Measurements from ENCODE around the gene RBBP6. TPM values are rescaled to one million over a fixed set of nuclear protein-coding genes. Genes with fewer than 3 reads are reported as not detected.

The RBBP6 gene
- total RNA-seq, 4 donors from 2014 or later: 45.6 to 147 (median 101) TPM

DNA sequence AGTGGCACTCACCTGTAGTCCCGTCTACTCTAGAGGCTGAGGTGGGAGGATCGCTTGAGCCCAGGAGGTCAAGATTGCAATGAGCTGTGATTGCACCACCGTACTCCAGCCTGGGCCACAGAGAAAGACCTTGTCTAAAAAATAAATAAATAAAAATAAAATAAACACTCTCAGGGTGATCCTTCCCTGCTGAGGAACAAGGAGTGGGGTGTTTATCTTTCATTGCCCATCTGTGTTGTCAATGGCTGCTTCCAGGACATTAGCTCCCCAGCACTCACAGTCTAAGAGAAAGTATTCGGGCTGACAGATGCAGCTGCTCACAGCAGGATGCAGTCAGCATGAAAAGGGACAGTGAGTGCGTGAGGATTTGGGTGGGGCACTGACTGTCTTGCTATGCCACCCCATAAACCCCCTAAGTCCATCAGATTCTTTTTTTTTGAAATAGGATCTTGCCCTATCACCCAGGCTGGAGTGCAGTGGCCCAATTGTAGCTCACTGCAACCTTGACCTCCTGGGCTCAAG lies 31.3 kb upstream of the RBBP6 start:
- Histone ChIP-seq H3K9me3 (no peaks in the 10 kb centered on the region), H3K36me3 (no peaks in the 10 kb centered on the region), H3K4me3 (no peak overlapping the region), H3K4me1 (no peaks in the 10 kb centered on the region), H3K27me3 (peaks cover 5% of the 10 kb centered on the region), H3K27ac (no peak overlapping the region)
- no peak for DNase-seq (ENCODE audit: low spot score in 2 of 2)
- 87% methylated on average over 5 of the region's 5 CpGs for WGBS
- TF ChIP-seq EP300 (IDR thresholded peaks at IDR 0.05) (no peak), POLR2AphosphoS5 (IDR thresholded peaks at IDR 0.05) (no peak), POLR2A (IDR thresholded peaks at IDR 0.05) (no peak)
- TF ChIP-seq, protein P1, sequence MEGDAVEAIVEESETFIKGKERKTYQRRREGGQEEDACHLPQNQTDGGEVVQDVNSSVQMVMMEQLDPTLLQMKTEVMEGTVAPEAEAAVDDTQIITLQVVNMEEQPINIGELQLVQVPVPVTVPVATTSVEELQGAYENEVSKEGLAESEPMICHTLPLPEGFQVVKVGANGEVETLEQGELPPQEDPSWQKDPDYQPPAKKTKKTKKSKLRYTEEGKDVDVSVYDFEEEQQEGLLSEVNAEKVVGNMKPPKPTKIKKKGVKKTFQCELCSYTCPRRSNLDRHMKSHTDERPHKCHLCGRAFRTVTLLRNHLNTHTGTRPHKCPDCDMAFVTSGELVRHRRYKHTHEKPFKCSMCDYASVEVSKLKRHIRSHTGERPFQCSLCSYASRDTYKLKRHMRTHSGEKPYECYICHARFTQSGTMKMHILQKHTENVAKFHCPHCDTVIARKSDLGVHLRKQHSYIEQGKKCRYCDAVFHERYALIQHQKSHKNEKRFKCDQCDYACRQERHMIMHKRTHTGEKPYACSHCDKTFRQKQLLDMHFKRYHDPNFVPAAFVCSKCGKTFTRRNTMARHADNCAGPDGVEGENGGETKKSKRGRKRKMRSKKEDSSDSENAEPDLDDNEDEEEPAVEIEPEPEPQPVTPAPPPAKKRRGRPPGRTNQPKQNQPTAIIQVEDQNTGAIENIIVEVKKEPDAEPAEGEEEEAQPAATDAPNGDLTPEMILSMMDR (IDR thresholded peaks at IDR 0.05): no peak

DNA sequence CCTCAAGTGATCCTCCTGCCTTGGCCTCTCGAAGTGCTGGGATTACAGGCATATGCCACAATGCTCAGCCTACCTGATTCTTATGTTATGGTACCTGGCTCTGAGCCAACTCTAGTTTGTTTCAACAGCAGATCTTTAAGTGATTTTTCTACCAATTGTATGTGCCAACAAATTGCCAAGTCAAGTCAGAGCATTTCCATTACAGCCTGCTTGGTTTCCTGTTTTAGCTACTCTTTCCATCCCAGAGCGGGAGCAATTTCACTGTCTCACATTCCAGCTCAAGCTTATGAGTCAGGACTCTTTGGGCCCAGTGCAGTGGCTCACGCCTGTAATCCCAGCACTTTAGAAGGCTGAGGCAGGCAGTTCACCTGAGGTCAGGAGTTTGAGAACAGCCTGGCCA lies 30.8 kb upstream of the RBBP6 start:
- Histone ChIP-seq H3K27me3 (peaks cover 5% of the 10 kb centered on the region), H3K36me3 (no peaks in the 10 kb centered on the region), H3K4me3 (no peak overlapping the region), H3K4me1 (no peaks in the 10 kb centered on the region), H3K9me3 (no peaks in the 10 kb centered on the region), H3K27ac (no peak overlapping the region)
- 50% methylated on average over 3 of the region's 3 CpGs for WGBS
- no peak for DNase-seq (ENCODE audit: low spot score in 2 of 2)
- TF ChIP-seq EP300 (IDR thresholded peaks at IDR 0.05): no peak
- TF ChIP-seq, protein P1 (IDR thresholded peaks at IDR 0.05): no peak
- no peak for TF ChIP-seq POLR2AphosphoS5 (IDR thresholded peaks at IDR 0.05)
- TF ChIP-seq POLR2A (IDR thresholded peaks at IDR 0.05): no peak

DNA sequence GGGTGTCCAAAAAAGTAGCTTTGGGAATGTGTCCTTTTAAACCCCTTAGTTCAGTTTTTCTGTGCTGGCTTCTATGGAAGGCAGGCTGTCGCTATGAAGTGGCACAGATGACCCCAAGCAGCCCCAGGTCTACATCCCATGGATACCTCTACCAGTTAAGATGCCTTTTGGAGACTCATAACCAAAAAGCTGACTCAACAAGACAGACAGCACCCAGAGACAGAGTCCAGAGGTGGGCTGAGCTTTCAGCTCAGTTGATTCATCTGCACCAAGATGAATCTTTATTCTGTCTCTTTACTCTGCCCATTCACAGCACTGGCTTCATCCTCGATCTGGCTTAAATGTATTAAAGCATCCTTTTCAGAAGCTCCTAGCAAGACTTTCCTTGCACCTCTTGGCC lies 29.8 kb upstream of the RBBP6 start:
- TF ChIP-seq, protein P1 (IDR thresholded peaks at IDR 0.05): no peak
- TF ChIP-seq POLR2AphosphoS5 (IDR thresholded peaks at IDR 0.05) (no peak), POLR2A (IDR thresholded peaks at IDR 0.05) (no peak), EP300 (IDR thresholded peaks at IDR 0.05) (no peak)
- Histone ChIP-seq H3K27me3 (peaks cover 5% of the 10 kb centered on the region), H3K27ac (no peak overlapping the region), H3K36me3 (no peaks in the 10 kb centered on the region), H3K9me3 (no peaks in the 10 kb centered on the region), H3K4me1 (no peaks in the 10 kb centered on the region), H3K4me3 (no peak overlapping the region)
- DNase-seq (ENCODE audit: low spot score in 2 of 2): no peak
- 88% methylated on average over 2 of the region's 2 CpGs for WGBS

DNA sequence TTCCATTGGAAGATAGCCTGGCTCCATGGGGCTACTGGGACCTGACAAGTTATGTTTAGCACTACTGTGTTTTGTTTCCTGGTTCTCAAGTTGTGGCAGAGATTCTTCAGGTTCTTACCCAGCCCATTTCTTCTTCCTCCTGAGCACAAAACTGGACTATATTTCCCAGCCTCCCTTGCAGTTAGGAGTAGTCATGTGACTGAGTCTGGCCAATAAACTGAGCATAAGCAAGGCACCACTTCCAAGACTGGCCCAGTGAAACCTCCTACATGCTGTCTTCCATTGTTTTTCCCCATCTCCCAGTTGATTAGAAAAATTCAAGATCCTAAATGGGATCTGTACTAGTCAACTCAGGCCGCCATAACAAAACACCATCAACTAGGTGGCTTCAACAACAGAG lies 28.2 kb upstream of the RBBP6 start:
- Histone ChIP-seq H3K4me1 (no peaks in the 10 kb centered on the region), H3K9me3 (no peaks in the 10 kb centered on the region), H3K4me3 (no peak overlapping the region), H3K27me3 (no peaks in the 10 kb centered on the region), H3K36me3 (no peaks in the 10 kb centered on the region), H3K27ac (no peak overlapping the region)
- WGBS: 100% methylated on average over 1 of the region's 1 CpG
- no peak for DNase-seq (ENCODE audit: low spot score in 2 of 2)
- TF ChIP-seq, protein P1 (IDR thresholded peaks at IDR 0.05): no peak
- TF ChIP-seq POLR2A (IDR thresholded peaks at IDR 0.05) (no peak), POLR2AphosphoS5 (IDR thresholded peaks at IDR 0.05) (no peak), EP300 (IDR thresholded peaks at IDR 0.05) (no peak)

DNA sequence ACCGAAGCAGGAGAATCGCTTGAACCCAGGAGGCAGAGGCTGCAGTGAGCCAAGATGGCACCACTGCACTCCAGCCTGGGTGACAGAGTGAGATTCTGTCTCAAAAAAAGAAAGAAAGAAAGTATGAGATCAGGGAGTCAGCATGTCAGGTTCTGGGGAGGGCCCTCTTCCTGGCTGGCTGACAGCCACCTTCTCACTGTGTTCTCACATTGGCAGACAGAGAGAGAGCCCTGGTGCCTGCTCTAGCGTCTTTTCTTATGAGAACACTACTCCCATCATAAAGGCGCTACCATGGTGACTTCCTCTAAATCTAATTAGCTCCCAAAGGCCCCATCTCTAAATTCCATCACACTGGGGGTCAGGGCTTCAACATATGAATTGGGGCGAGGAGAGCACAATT lies 27.6 kb upstream of the RBBP6 start:
- Histone ChIP-seq H3K9me3 (no peaks in the 10 kb centered on the region), H3K27ac (no peak overlapping the region), H3K4me3 (no peak overlapping the region), H3K4me1 (no peaks in the 10 kb centered on the region), H3K36me3 (no peaks in the 10 kb centered on the region), H3K27me3 (no peaks in the 10 kb centered on the region)
- no peak for DNase-seq (ENCODE audit: low spot score in 2 of 2)
- TF ChIP-seq POLR2AphosphoS5 (IDR thresholded peaks at IDR 0.05): no peak
- TF ChIP-seq, protein P1 (IDR thresholded peaks at IDR 0.05): no peak
- TF ChIP-seq POLR2A (IDR thresholded peaks at IDR 0.05): no peak
- TF ChIP-seq EP300 (IDR thresholded peaks at IDR 0.05): no peak
- WGBS: 70% methylated on average over 5 of the region's 5 CpGs

Data from suprapubic skin (tissue), 4 donors.